Measurements from ENCODE around the gene CNRIP1.

The CNRIP1 gene

GRCh38 chr2:68319398-68320117, at the start of gene CNRIP1:
CNRIP1 (minus strand) TSS chr2:68319949; CDS start chr2:68319400, 549 bp downstream.
- peak within 1 kb of the TSS; percentile 79 for H3K4me3 ChIP-seq (ENCODE audit: low read depth, low read length)
- DNase-seq (ENCODE audit: low read depth, low spot score) = peak; percentile 83
- in situ Hi-C loops (cut with HindIII; ENCODE audit: low sequenced_read_pairs) = no loop called here
- TF ChIP-seq CTCF (IDR thresholded peaks at IDR 0.05; ENCODE audit: low read depth, low read length) = no peak

GRCh38 chr2:68369337-68369734, 49.6 kb upstream of the CNRIP1 start:
- H3K4me3 ChIP-seq (ENCODE audit: low read depth, low read length) = no peak overlapping the region
- in situ Hi-C loops (cut with HindIII; ENCODE audit: low sequenced_read_pairs) = no loop called here
- TF ChIP-seq CTCF (IDR thresholded peaks at IDR 0.05; ENCODE audit: low read depth, low read length) = no peak
- DNase-seq (ENCODE audit: low read depth, low spot score) = no peak

- DNase-seq (ENCODE audit: low read depth, low spot score) = peak; percentile 87
- in situ Hi-C loops (cut with HindIII; ENCODE audit: low sequenced_read_pairs) = no loop called here
These were observed 49.0 kb upstream of the CNRIP1 start for GRCh38 chr2:68368654-68369336.

GRCh38 chr2:68367953-68368653, 48.4 kb upstream of the CNRIP1 start:
- TF ChIP-seq CTCF (IDR thresholded peaks at IDR 0.05; ENCODE audit: low read depth, low read length) = no peak
- in situ Hi-C loops (cut with HindIII; ENCODE audit: low sequenced_read_pairs) = no loop called here
- H3K4me3 ChIP-seq (ENCODE audit: low read depth, low read length) = no peak overlapping the region
- DNase-seq (ENCODE audit: low read depth, low spot score) = no peak

More at GRCh38 chr2:68368654-68369336, 49.0 kb upstream of the CNRIP1 start:
- no peak overlapping the region for H3K4me3 ChIP-seq (ENCODE audit: low read depth, low read length)
- no peak for TF ChIP-seq CTCF (IDR thresholded peaks at IDR 0.05; ENCODE audit: low read depth, low read length)

- in situ Hi-C loops (cut with HindIII; ENCODE audit: low sequenced_read_pairs) = no loop called here
- TF ChIP-seq CTCF (IDR thresholded peaks at IDR 0.05; ENCODE audit: low read depth, low read length) = no peak
These were observed 46.4 kb upstream of the CNRIP1 start for GRCh38 chr2:68366083-68366560.

GRCh38 chr2:68365087-68365486, 45.3 kb upstream of the CNRIP1 start, which contains the start of gene PLEK:
PLEK (plus strand) TSS chr2:68365282; CDS start chr2:68365352, 70 bp downstream.
- no peak within 1 kb of the TSS for H3K4me3 ChIP-seq (ENCODE audit: low read depth, low read length)
- TF ChIP-seq CTCF (IDR thresholded peaks at IDR 0.05; ENCODE audit: low read depth, low read length) = no peak
- in situ Hi-C loops (cut with HindIII; ENCODE audit: low sequenced_read_pairs) = no loop called here
- DNase-seq (ENCODE audit: low read depth, low spot score) = no peak

More at GRCh38 chr2:68366083-68366560, 46.4 kb upstream of the CNRIP1 start:
- H3K4me3 ChIP-seq (ENCODE audit: low read depth, low read length) = no peak overlapping the region
- DNase-seq (ENCODE audit: low read depth, low spot score) = no peak

All from astrocyte of the spinal cord (primary cell).